NCI-H446 (cell line): ENCODE results near the gene CTRB1.
"Not testable (repeated sequence)": the region's sequence is repeated elsewhere in the genome, so short reads cannot be mapped to it uniquely, and the experiment has no call there.

ENCODE experiments used
- DNase-seq, 2 experiments: peaks; one replicate each; lab custom pipeline; 2025; lab: John Stamatoyannopoulos, UW

CTRB1 gene

GRCh38 chr16:75272629-75273028, 53.8 kb downstream of the CTRB1 start:
- not testable (repeated sequence) for DNase-seq

- DNase-seq: no peak
Observed at GRCh38 chr16:75273054-75273925, 54.5 kb downstream of the CTRB1 start.
